ENCODE results near the gene HECW1.

The HECW1 gene

DNA sequence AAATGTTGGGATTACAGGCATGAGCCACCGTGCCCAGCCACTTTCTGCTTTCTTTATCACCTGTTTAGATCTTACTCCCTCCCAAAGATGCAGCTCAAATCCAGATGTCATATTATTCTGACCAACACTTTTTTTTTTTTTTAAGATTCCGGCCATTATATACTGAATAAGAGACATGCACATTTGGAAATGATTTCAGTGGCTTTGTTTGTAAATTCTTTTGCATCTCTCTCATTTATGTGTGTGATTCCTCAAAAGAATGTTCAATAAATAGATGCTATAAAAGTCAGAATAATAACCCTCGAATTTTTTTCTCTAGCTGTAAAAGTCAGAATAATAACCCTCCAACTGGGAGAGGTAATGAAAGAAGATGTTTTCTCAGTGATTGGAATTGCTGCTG lies 25.4 kb downstream of the HECW1 start:
- TF ChIP-seq TAF1 (IDR thresholded peaks at IDR 0.05; ENCODE audit: low read depth) (no peak), YY1 (IDR thresholded peaks at IDR 0.05; ENCODE audit: low read depth) (no peak), TEAD4 (IDR thresholded peaks at IDR 0.05) (no peak), RAD21 (IDR thresholded peaks at IDR 0.05; ENCODE audit: low read depth) (no peak), CREB1 (IDR thresholded peaks at IDR 0.05; ENCODE audit: low read depth) (no peak), ZBTB7A (IDR thresholded peaks at IDR 0.05; ENCODE audit: low read depth) (no peak), CEBPB (IDR thresholded peaks at IDR 0.05) (no peak), NFIC (IDR thresholded peaks at IDR 0.05) (no peak), TCF12 (IDR thresholded peaks at IDR 0.05; ENCODE audit: low read depth) (no peak), FOXM1 (IDR thresholded peaks at IDR 0.05; ENCODE audit: borderline replicate concordance, low read depth) (no peak), EGR1 (IDR thresholded peaks at IDR 0.05) (no peak)

DNA sequence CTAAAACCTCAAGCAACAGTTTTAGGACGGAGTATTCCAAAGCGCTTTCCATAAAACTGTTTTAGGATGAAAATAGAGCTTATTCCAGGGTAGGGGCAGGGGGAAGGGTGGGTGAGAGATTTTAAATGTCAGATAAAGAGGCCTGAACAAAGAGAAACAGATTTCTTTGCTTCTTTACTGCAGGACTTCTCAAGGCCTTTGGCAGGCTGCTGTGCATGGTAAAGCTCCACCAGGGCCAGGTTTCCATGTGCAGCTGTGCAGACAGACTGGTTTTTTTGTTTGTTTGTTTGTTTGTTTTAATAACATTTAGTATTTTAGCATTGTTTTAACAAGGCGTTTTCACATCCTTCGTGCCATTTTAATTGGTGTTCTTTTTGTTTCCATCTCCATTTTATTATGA lies 26.3 kb downstream of the HECW1 start:
- no peak for TF ChIP-seq TCF12 (IDR thresholded peaks at IDR 0.05; ENCODE audit: low read depth)
- no peak for TF ChIP-seq TAF1 (IDR thresholded peaks at IDR 0.05; ENCODE audit: low read depth)
- TF ChIP-seq RAD21 (IDR thresholded peaks at IDR 0.05; ENCODE audit: low read depth) = no peak
- TF ChIP-seq FOXM1 (IDR thresholded peaks at IDR 0.05; ENCODE audit: borderline replicate concordance, low read depth) = no peak
- TF ChIP-seq, protein P1, sequence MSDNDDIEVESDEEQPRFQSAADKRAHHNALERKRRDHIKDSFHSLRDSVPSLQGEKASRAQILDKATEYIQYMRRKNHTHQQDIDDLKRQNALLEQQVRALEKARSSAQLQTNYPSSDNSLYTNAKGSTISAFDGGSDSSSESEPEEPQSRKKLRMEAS (IDR thresholded peaks at IDR 0.05) = no peak
- TF ChIP-seq EGR1 (IDR thresholded peaks at IDR 0.05) = no peak
- TF ChIP-seq ZBTB7A (IDR thresholded peaks at IDR 0.05; ENCODE audit: low read depth) = no peak
- TF ChIP-seq, protein P2, sequence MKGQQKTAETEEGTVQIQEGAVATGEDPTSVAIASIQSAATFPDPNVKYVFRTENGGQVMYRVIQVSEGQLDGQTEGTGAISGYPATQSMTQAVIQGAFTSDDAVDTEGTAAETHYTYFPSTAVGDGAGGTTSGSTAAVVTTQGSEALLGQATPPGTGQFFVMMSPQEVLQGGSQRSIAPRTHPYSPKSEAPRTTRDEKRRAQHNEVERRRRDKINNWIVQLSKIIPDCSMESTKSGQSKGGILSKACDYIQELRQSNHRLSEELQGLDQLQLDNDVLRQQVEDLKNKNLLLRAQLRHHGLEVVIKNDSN (IDR thresholded peaks at IDR 0.05) = no peak
- TF ChIP-seq EP300 (IDR thresholded peaks at IDR 0.05; ENCODE audit: borderline replicate concordance) = no peak
- no peak for TF ChIP-seq NFIC (IDR thresholded peaks at IDR 0.05)
- TF ChIP-seq TEAD4 (IDR thresholded peaks at IDR 0.05) = no peak
- TF ChIP-seq, protein P3, sequence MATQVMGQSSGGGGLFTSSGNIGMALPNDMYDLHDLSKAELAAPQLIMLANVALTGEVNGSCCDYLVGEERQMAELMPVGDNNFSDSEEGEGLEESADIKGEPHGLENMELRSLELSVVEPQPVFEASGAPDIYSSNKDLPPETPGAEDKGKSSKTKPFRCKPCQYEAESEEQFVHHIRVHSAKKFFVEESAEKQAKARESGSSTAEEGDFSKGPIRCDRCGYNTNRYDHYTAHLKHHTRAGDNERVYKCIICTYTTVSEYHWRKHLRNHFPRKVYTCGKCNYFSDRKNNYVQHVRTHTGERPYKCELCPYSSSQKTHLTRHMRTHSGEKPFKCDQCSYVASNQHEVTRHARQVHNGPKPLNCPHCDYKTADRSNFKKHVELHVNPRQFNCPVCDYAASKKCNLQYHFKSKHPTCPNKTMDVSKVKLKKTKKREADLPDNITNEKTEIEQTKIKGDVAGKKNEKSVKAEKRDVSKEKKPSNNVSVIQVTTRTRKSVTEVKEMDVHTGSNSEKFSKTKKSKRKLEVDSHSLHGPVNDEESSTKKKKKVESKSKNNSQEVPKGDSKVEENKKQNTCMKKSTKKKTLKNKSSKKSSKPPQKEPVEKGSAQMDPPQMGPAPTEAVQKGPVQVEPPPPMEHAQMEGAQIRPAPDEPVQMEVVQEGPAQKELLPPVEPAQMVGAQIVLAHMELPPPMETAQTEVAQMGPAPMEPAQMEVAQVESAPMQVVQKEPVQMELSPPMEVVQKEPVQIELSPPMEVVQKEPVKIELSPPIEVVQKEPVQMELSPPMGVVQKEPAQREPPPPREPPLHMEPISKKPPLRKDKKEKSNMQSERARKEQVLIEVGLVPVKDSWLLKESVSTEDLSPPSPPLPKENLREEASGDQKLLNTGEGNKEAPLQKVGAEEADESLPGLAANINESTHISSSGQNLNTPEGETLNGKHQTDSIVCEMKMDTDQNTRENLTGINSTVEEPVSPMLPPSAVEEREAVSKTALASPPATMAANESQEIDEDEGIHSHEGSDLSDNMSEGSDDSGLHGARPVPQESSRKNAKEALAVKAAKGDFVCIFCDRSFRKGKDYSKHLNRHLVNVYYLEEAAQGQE (IDR thresholded peaks at IDR 0.05; ENCODE audit: low read depth) = no peak
- TF ChIP-seq CREB1 (IDR thresholded peaks at IDR 0.05; ENCODE audit: low read depth) = no peak
- TF ChIP-seq YY1 (IDR thresholded peaks at IDR 0.05; ENCODE audit: low read depth) = no peak
- no peak for TF ChIP-seq CEBPB (IDR thresholded peaks at IDR 0.05)

GRCh38 chr7:43139137-43139536 lies 26.7 kb downstream of the HECW1 start:
- TF ChIP-seq FOXM1 (IDR thresholded peaks at IDR 0.05; ENCODE audit: borderline replicate concordance, low read depth) = no peak
- TF ChIP-seq, protein P2 (IDR thresholded peaks at IDR 0.05) = no peak
- TF ChIP-seq TEAD4 (IDR thresholded peaks at IDR 0.05) = no peak
- TF ChIP-seq EP300 (IDR thresholded peaks at IDR 0.05; ENCODE audit: borderline replicate concordance) = no peak
- no peak for TF ChIP-seq RAD21 (IDR thresholded peaks at IDR 0.05; ENCODE audit: low read depth)
- no peak for TF ChIP-seq NFIC (IDR thresholded peaks at IDR 0.05)

DNA sequence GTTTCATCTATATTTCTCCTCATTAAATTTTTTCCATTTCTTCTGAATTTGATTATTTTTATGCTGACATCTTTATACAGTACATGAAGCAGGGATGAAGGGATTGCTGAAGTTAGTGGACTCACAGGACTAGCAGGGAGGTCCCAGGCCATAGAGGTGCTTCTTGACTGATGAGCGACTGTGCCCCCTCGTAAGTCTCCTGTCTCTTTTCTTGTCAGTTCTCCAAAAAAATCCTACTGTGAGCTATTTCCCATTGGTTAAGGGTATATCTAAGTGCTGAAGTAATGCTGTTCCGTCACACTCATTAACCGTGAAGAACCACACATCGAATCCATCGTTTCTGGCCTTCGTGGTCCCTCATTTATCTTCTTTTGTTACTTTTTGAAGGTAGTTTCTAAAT lies 27.7 kb downstream of the HECW1 start:
- TF ChIP-seq CREB1 (IDR thresholded peaks at IDR 0.05; ENCODE audit: low read depth) (no peak), EP300 (IDR thresholded peaks at IDR 0.05; ENCODE audit: borderline replicate concordance) (no peak), TEAD4 (IDR thresholded peaks at IDR 0.05) (no peak), FOXM1 (IDR thresholded peaks at IDR 0.05; ENCODE audit: borderline replicate concordance, low read depth) (no peak), YY1 (IDR thresholded peaks at IDR 0.05; ENCODE audit: low read depth) (no peak), CEBPB (IDR thresholded peaks at IDR 0.05) (no peak), TAF1 (IDR thresholded peaks at IDR 0.05; ENCODE audit: low read depth) (no peak), RAD21 (IDR thresholded peaks at IDR 0.05; ENCODE audit: low read depth) (no peak), EGR1 (IDR thresholded peaks at IDR 0.05) (no peak), NFIC (IDR thresholded peaks at IDR 0.05) (no peak), TCF12 (IDR thresholded peaks at IDR 0.05; ENCODE audit: low read depth) (no peak), ZBTB7A (IDR thresholded peaks at IDR 0.05; ENCODE audit: low read depth) (no peak)
- TF ChIP-seq, protein P3 (IDR thresholded peaks at IDR 0.05; ENCODE audit: low read depth) = no peak
- TF ChIP-seq, protein P2 (IDR thresholded peaks at IDR 0.05) = no peak
- TF ChIP-seq, protein P1 (IDR thresholded peaks at IDR 0.05) = no peak

- TF ChIP-seq, protein P1 (IDR thresholded peaks at IDR 0.05) = peak; percentile 66
- peak; percentile 99 for TF ChIP-seq TCF12 (IDR thresholded peaks at IDR 0.05; ENCODE audit: low read depth)
- TF ChIP-seq TEAD4 (IDR thresholded peaks at IDR 0.05) = peak; percentile 98
- TF ChIP-seq RAD21 (IDR thresholded peaks at IDR 0.05; ENCODE audit: low read depth) = no peak; the same call in 1 of the 2 replicates
- TF ChIP-seq, protein P3 (IDR thresholded peaks at IDR 0.05; ENCODE audit: low read depth) = no peak
- peak; percentile 96 for TF ChIP-seq EP300 (IDR thresholded peaks at IDR 0.05; ENCODE audit: borderline replicate concordance)
- peak; percentile 58; the same call in 1 of the 2 replicates for TF ChIP-seq YY1 (IDR thresholded peaks at IDR 0.05; ENCODE audit: low read depth)
- no peak; the same call in 1 of the 2 replicates for TF ChIP-seq CREB1 (IDR thresholded peaks at IDR 0.05; ENCODE audit: low read depth)
- TF ChIP-seq TAF1 (IDR thresholded peaks at IDR 0.05; ENCODE audit: low read depth) = no peak
- TF ChIP-seq NFIC (IDR thresholded peaks at IDR 0.05) = peak; percentile 92
- TF ChIP-seq, protein P2 (IDR thresholded peaks at IDR 0.05) = peak; percentile 22; the same call in 1 of the 2 replicates
- TF ChIP-seq ZBTB7A (IDR thresholded peaks at IDR 0.05; ENCODE audit: low read depth) = no peak
- peak; percentile 89 for TF ChIP-seq FOXM1 (IDR thresholded peaks at IDR 0.05; ENCODE audit: borderline replicate concordance, low read depth)
- TF ChIP-seq CEBPB (IDR thresholded peaks at IDR 0.05) = peak; percentile 52
- peak; percentile 87 for TF ChIP-seq EGR1 (IDR thresholded peaks at IDR 0.05)
Measured at GRCh38 chr7:43141091-43141490, 28.6 kb downstream of the HECW1 start.
